Upper lobe of right lung (tissue), 1 donor: ENCODE measurements around the gene FUCA2. TPM values are rescaled to one million over a fixed set of nuclear protein-coding genes. Genes with fewer than 3 reads are reported as not detected.
"Not testable (repeated sequence)": the region's sequence is repeated elsewhere in the genome, so short reads cannot be mapped to it uniquely, and the experiment has no call there.

Source experiments
- ATAC-seq: fragments of 200-7000 bp; cut with Tn5 transposase; one replicate; pipeline ENCODE4 v1.9.1; 2020; ENCODE audit warnings: mild to moderate bottlenecking, moderate library complexity
- DNase-seq: peaks from one replicate; pipeline ENCODE4 v3.0.0-alpha.2; 2020
- H3K27ac ChIP-seq: fragments of 200-600 bp; one replicate; pipeline ENCODE4 v1.8.0; 2022
- H3K27me3 ChIP-seq: fragments of 200-600 bp; one replicate; pipeline ENCODE4 v1.8.0; 2022; ENCODE audit warnings: mild to moderate bottlenecking
- H3K36me3 ChIP-seq: fragments of 200-600 bp; one replicate; pipeline ENCODE4 v1.8.0; 2022
- H3K4me1 ChIP-seq: fragments of 200-600 bp; one replicate; pipeline ENCODE4 v1.8.0; 2022
- H3K4me3 ChIP-seq: fragments of 200-600 bp; one replicate; pipeline ENCODE4 v1.8.0; 2022; ENCODE audit warnings: mild to moderate bottlenecking
- H3K9me3 ChIP-seq: fragments of 200-600 bp; one replicate; pipeline ENCODE4 v1.8.0; 2022
- intact Hi-C: fragments of 100-400 bp; cut with DNase I; formaldehyde crosslinking; loops from one replicate; pipeline ENCODE4 v1.11.0; 2022
- total RNA-seq: library from RNA; stranded (reverse); fragmentation: NEBNext Ultra II Directional; extraction: Animal tissue kit (Norgen Biotek cat#: 25700); gene quantifications from one replicate; pipeline ENCODE4 v1.2.1, GENCODE V29; 2021
- TF ChIP-seq, protein P1 (sequence below): fragments of 200-600 bp; IDR thresholded peaks from one replicate; pipeline ENCODE4 v1.8.0; 2022; ENCODE audit warnings: antibody characterized with exemption
- donor health status: DM: no; HTN: yes; CAD: no; lungs with severe emphysema.

The FUCA2 gene
- total RNA-seq, 1 donor from 2014 or later: 50.6 TPM

- Histone ChIP-seq H3K4me1 (peaks cover 16% of the 10 kb centered on the region), H3K27ac (no peak overlapping the region), H3K4me3 (no peak overlapping the region), H3K9me3 (no peaks in the 10 kb centered on the region), H3K36me3 (no peaks in the 10 kb centered on the region), H3K27me3 (no peaks in the 10 kb centered on the region)
- DNase-seq (no peak), ATAC-seq (no peak)
- TF ChIP-seq, protein P1, sequence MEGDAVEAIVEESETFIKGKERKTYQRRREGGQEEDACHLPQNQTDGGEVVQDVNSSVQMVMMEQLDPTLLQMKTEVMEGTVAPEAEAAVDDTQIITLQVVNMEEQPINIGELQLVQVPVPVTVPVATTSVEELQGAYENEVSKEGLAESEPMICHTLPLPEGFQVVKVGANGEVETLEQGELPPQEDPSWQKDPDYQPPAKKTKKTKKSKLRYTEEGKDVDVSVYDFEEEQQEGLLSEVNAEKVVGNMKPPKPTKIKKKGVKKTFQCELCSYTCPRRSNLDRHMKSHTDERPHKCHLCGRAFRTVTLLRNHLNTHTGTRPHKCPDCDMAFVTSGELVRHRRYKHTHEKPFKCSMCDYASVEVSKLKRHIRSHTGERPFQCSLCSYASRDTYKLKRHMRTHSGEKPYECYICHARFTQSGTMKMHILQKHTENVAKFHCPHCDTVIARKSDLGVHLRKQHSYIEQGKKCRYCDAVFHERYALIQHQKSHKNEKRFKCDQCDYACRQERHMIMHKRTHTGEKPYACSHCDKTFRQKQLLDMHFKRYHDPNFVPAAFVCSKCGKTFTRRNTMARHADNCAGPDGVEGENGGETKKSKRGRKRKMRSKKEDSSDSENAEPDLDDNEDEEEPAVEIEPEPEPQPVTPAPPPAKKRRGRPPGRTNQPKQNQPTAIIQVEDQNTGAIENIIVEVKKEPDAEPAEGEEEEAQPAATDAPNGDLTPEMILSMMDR: no peak
- intact Hi-C loops: no loop called here
Observed at GRCh38 chr6:143515766-143516355, 4.3 kb upstream of the FUCA2 start.

DNA sequence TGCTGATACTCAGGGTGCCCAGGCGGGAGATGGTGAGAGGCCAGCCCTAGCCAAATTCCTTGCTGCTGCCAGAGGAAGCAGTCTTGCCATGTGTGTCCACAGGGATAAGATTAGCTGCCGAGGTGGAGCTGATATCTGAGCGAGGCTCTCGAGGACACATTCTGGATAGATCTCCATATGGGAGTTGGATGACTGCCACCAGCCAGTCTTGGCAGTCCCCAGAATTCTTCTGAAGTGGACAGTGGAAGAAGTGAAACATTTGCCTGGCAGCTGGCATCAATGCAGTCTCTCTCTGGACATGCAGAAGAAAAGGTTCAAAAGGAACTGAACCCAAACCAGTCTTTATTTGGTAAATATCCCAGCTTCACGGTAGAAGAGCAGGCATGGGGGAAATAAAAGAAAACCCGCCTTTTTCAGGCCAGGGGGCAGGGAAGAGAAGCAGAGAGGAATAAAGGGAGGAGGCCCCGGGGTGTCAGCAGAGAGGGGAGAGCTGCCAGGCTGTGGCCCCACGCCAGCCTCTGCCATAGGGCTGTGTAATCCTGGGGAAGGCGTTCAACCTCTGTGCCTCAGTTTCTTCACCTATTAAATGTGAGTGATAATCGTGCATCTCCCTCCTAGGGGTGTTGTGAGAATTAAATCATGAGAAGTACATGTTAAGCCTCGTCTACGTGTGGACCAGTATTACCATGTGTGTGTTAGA is 3.7 kb upstream of the FUCA2 start:
- DNase-seq (no peak), ATAC-seq (no peak)
- Histone ChIP-seq H3K4me1 (peaks cover 16% of the 10 kb centered on the region), H3K9me3 (no peaks in the 10 kb centered on the region), H3K36me3 (no peaks in the 10 kb centered on the region), H3K27ac (no peak overlapping the region), H3K27me3 (no peaks in the 10 kb centered on the region), H3K4me3 (no peak overlapping the region)
- intact Hi-C loops: no loop called here
- TF ChIP-seq, protein P1: no peak

DNA sequence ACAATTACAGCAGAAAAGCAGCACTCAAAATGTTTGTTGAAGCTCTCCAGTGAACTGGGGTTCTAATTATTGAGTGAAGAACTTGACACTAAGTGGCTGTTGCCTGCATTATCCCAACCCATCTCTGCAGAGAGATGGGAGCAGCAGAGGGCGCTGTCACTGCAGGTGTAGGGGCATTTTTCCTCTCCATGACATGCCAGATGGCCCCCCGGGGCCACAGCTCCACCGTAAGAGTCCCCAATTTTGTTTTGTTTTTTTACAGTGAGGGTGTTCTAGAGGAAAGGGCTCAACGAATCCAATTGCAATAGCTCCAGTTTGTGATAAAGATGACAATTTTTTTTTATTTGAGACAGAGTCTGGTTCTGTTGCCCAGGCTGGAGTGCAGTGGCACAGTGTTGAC is 1.9 kb upstream of the FUCA2 start:
- Histone ChIP-seq H3K4me3 (no peak overlapping the region), H3K9me3 (no peaks in the 10 kb centered on the region), H3K27ac (no peak overlapping the region), H3K4me1 (peaks cover 22% of the 10 kb centered on the region), H3K36me3 (no peaks in the 10 kb centered on the region), H3K27me3 (no peaks in the 10 kb centered on the region)
- intact Hi-C loops: no loop called here
- TF ChIP-seq, protein P1: peak; percentile 50
- peak; percentile 33 for ATAC-seq
- DNase-seq: peak; percentile 68

- Histone ChIP-seq H3K4me3 (peak overlapping the region; percentile 70), H3K36me3 (peaks cover 18% of the 10 kb centered on the region), H3K4me1 (peaks cover 24% of the 10 kb centered on the region)
- intact Hi-C loops, H3K27ac ChIP-seq, H3K27me3 ChIP-seq, H3K9me3 ChIP-seq, ATAC-seq: not testable (repeated sequence)
- DNase-seq: peak; percentile 56
Observed at GRCh38 chr6:143510326-143510725, 1.2 kb downstream of the FUCA2 start.

DNA sequence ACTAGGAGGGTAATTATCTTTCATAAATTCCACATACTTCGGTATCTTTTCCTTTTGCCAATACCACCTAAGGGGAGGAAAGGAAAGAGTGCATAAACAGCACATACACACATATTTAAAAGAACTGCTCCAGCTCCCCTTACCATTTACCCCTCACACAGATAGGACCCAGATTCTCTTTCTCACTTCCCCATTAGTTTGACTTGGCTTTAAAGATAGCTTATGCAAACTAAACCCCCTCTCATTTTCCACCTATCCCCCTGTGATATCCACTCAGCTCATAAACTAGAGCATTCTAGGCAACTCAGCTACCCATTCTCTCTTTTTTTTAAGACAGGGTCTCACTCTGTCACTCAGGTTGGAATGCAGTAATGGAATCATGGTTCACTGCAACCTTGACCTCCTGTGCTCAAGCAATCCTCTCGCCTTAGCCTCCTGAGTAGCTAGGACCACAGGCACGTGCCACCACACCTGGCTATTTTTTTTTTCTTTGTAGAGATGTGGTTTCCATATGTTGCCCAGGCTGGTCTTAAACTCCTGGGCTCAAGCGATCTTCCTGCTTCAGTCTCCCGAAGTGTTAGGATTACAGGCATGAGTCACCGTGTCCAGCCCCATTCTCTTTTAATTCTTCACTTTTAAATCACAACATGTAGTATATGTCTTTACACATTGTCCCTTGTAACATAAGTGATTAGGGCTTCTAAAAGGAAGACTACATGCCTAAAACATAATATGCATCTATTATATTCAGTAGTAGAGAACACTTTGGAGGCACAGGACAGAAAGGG is 4.0 kb downstream of the FUCA2 start:
- intact Hi-C loops: no loop called here
- Histone ChIP-seq H3K9me3 (no peaks in the 10 kb centered on the region), H3K4me3 (no peak overlapping the region), H3K4me1 (peaks cover 18% of the 10 kb centered on the region), H3K27ac (no peak overlapping the region), H3K36me3 (peaks cover 41% of the 10 kb centered on the region), H3K27me3 (no peaks in the 10 kb centered on the region)
- TF ChIP-seq, protein P1: no peak
- ATAC-seq (no peak), DNase-seq (no peak)

GRCh38 chr6:143506620-143507019 is 4.9 kb downstream of the FUCA2 start:
- no peak for DNase-seq
- Histone ChIP-seq H3K27me3 (no peaks in the 10 kb centered on the region), H3K27ac (no peak overlapping the region), H3K4me3 (no peak overlapping the region), H3K9me3 (no peaks in the 10 kb centered on the region), H3K4me1 (peaks cover 10% of the 10 kb centered on the region), H3K36me3 (peaks cover 41% of the 10 kb centered on the region)
- intact Hi-C loops: no loop called here
- ATAC-seq: no peak
- TF ChIP-seq, protein P1: no peak
